Transverse colon (tissue), 4 donors: Measurements from ENCODE around the gene CATSPERD. TPM values are rescaled to one million over a fixed set of nuclear protein-coding genes. Genes with fewer than 3 reads are reported as not detected.

Source experiments
- DNase-seq: peaks from one replicate; pipeline ENCODE4 v3.0.0-alpha.2; 2019
- H3K27ac ChIP-seq, 4 donors: fragments of 200-600 bp; sonication (generic); 2 replicates each; pipeline ENCODE4 v1.5.1; 2016 to 2018; ENCODE audit warnings: inconsistent platforms in 4 of 4
- H3K27me3 ChIP-seq: fragments of 200-600 bp; sonication (generic); 2 replicates; pipeline ENCODE4 v1.5.1; 2017; ENCODE audit warnings: inconsistent platforms
- H3K36me3 ChIP-seq, 4 donors: fragments of 200-600 bp; sonication (generic); 2 replicates each; pipeline ENCODE4 v1.5.1; 2017 to 2019; ENCODE audit warnings: inconsistent platforms in 4 of 4
- H3K4me1 ChIP-seq, 4 donors: fragments of 200-600 bp; sonication (generic); 2 replicates each; pipeline ENCODE4 v1.5.1; 2017 to 2020; ENCODE audit warnings: inconsistent platforms in 4 of 4
- H3K4me3 ChIP-seq, 4 donors: fragments of 200-600 bp; sonication (generic); 1 replicate in 1 of 4; 2 replicates in 3 of 4; pipeline versions ENCODE4 v1.5.1 to v1.6.1; 2017 to 2019; ENCODE audit warnings: inconsistent platforms in 4 of 4
- H3K9me3 ChIP-seq, 2 donors: fragments of 200-600 bp; sonication (generic); 2 replicates each; pipeline ENCODE4 v1.5.1; 2017 to 2019; ENCODE audit warnings: inconsistent platforms in 2 of 2
- CTCF ChIP-seq, 5 experiments: fragments of 200-600 bp in 3 of 5; fragments of 450-650 bp in 2 of 5; sonication (generic) in 3 of 5; IDR thresholded peaks; 1 replicate in 2 of 5; 2 replicates in 3 of 5; pipeline ENCODE4 v1.5.1; 2016 to 2017; ENCODE audit warnings: antibody characterized with exemption in 5 of 5, inconsistent platforms in 3 of 5, mild to moderate bottlenecking in 2 of 5, moderate library complexity in 1 of 5
- EP300 ChIP-seq: sonication (generic); formaldehyde crosslinking; IDR thresholded peaks from one replicate; pipeline ENCODE4 v1.6.1; 2017; ENCODE audit warnings: antibody characterized with exemption, low read depth
- POLR2A ChIP-seq: fragments of 450-650 bp; IDR thresholded peaks from one replicate; pipeline ENCODE4 v1.6.1; 2016; ENCODE audit warnings: antibody characterized with exemption, mild to moderate bottlenecking, moderate library complexity
- POLR2AphosphoS5 ChIP-seq, 3 donors: sonication (generic); formaldehyde crosslinking; IDR thresholded peaks; one replicate each; pipeline ENCODE4 v1.6.1; 2016; ENCODE audit warnings: antibody characterized with exemption in 3 of 3
- WGBS, 2 donors: methylation state at CpG; one replicate each; pipeline ENCODE4 v1.1.5; 2018; ENCODE audit warnings: low coverage in 1 of 2; 5-methylcytosine and 5-hydroxymethylcytosine counted together
- in situ Hi-C, 4 donors: fragments of 200-750 bp; cut with MboI; loops; one replicate each; pipeline versions ENCODE4 v1.15.0 to v1.15.1; 2017; ENCODE audit warnings: low sequenced_read_pairs in 3 of 4, low pct_ligation_motif_present in 1 of 4, low pct_unique_long_range_greater_than_20kb in 1 of 4
- intact Hi-C: fragments of 100-400 bp; cut with DNase I; formaldehyde crosslinking; loops from one replicate; pipeline ENCODE4 v1.15.1; 2023; ENCODE audit warnings: low total_unique reads
- total RNA-seq, 4 donors: library from RNA; depleted of rRNA; stranded (reverse); fragments of >200 nt; gene quantifications; one replicate each; pipeline ENCODE4 v1.1.0, GENCODE V29; 2016

Gene CATSPERD
- total RNA-seq, 4 donors from 2014 or later, result not detected

DNA sequence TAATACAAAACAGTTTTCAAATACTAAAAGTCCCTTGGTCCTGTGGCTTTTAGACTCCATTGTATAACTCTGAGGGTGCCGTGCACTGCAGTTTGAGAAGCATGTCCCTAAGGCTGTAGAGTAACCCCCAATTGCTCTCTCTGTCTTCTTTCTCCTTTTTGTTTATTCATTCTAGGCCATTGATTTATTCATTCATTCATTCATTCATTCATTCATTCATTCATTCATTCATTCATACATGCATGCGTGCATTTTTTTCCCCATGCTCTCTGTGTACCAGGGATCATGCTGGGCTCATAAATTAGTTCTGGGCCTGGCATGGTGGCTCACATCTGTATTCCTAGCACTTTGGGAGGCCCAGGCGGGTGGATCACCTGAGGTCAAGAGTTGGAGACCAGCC is 44.8 kb downstream of the CATSPERD start:
- H3K4me3 ChIP-seq, result no peak overlapping the region
- no peaks in the 10 kb centered on the region for H3K4me1 ChIP-seq
- H3K9me3 ChIP-seq, result no peaks in the 10 kb centered on the region
- no peak for TF ChIP-seq CTCF (IDR thresholded peaks at IDR 0.05)
- no peak for TF ChIP-seq POLR2A
- TF ChIP-seq POLR2AphosphoS5 (IDR thresholded peaks at IDR 0.05), result no peak
- TF ChIP-seq EP300, result no peak
- intact Hi-C loops (no loop called here), in situ Hi-C loops (no loop called here)
- 91 to 100% methylated on average over 1 to 3 of the region's 3 CpGs for WGBS, 2 donors
- no peaks in the 10 kb centered on the region for H3K27me3 ChIP-seq
- H3K27ac ChIP-seq, result no peak overlapping the region
- no peaks in the 10 kb centered on the region for H3K36me3 ChIP-seq
- DNase-seq, result no peak

- intact Hi-C loops (no loop called here), in situ Hi-C loops (no loop called here)
- DNase-seq, result no peak
- no peak overlapping the region for H3K4me3 ChIP-seq
- H3K36me3 ChIP-seq, result no peaks in the 10 kb centered on the region
- H3K27ac ChIP-seq, result no peak overlapping the region
- 91 to 97% methylated on average over 5 to 10 of the region's 10 CpGs for WGBS, 2 donors
- H3K27me3 ChIP-seq, result no peaks in the 10 kb centered on the region
- TF ChIP-seq POLR2A (no peak), CTCF (IDR thresholded peaks at IDR 0.05) (no peak), EP300 (no peak), POLR2AphosphoS5 (IDR thresholded peaks at IDR 0.05) (no peak)
- H3K4me1 ChIP-seq, result no peaks in the 10 kb centered on the region
- H3K9me3 ChIP-seq, result no peaks in the 10 kb centered on the region
Measured at GRCh38 chr19:5767949-5768348, 47.5 kb downstream of the CATSPERD start.

GRCh38 chr19:5772416-5772815 is 52.0 kb downstream of the CATSPERD start:
- Histone ChIP-seq H3K9me3 (no peaks in the 10 kb centered on the region), H3K36me3 (no peaks in the 10 kb centered on the region), H3K27me3 (no peaks in the 10 kb centered on the region), H3K4me3 (no peak overlapping the region), H3K27ac (no peak overlapping the region), H3K4me1 (peaks cover 0 to 3% (median 0%) of the 10 kb centered on the region in 4 donors)
- no peak for TF ChIP-seq POLR2A
- no peak for TF ChIP-seq POLR2AphosphoS5 (IDR thresholded peaks at IDR 0.05)
- TF ChIP-seq CTCF (IDR thresholded peaks at IDR 0.05), result no peak
- no peak for TF ChIP-seq EP300
- in situ Hi-C loops (no loop called here), intact Hi-C loops (no loop called here)
- no peak for DNase-seq
- WGBS, 2 donors, result 85% methylated on average over 19 of the region's 19 CpGs; no CpG with 5 or more reads in 1 of the 2 donors

- H3K36me3 ChIP-seq, result no peaks in the 10 kb centered on the region
- intact Hi-C loops, result no loop called here
- peaks cover 0 to 3% (median 0%) of the 10 kb centered on the region in 4 donors for H3K4me1 ChIP-seq
- no peak overlapping the region for H3K27ac ChIP-seq
- TF ChIP-seq EP300, result no peak
- no peak for TF ChIP-seq POLR2AphosphoS5 (IDR thresholded peaks at IDR 0.05)
- TF ChIP-seq POLR2A, result no peak
- TF ChIP-seq CTCF (IDR thresholded peaks at IDR 0.05), result no peak
- no peak overlapping the region for H3K4me3 ChIP-seq
- no peaks in the 10 kb centered on the region for H3K9me3 ChIP-seq
- in situ Hi-C loops, result no loop called here
- no peak for DNase-seq
- no peaks in the 10 kb centered on the region for H3K27me3 ChIP-seq
- 60 to 79% methylated on average over 1 to 5 of the region's 5 CpGs for WGBS, 2 donors
Measured at GRCh38 chr19:5773276-5773675, 52.8 kb downstream of the CATSPERD start.
